Glutamatergic neuron (in vitro differentiated cells): ENCODE results near the gene FMO4. TPM values are rescaled to one million over a fixed set of nuclear protein-coding genes. Genes with fewer than 3 reads are reported as not detected.
"Not testable (repeated sequence)": the region's sequence is repeated elsewhere in the genome, so short reads cannot be mapped to it uniquely, and the experiment has no call there.

Source experiments
- DNase-seq: peaks from one replicate; pipeline ENCODE4 v3.0.0; 2022
- H3K27ac Mint-ChIP-seq: one replicate; pipeline ENCODE4 v1.8.0; 2020; ENCODE audit warnings: mild to moderate bottlenecking, mixed read lengths, inconsistent platforms; ENCODE audit not compliant: unreplicated experiment
- H3K27me3 Mint-ChIP-seq: one replicate; pipeline ENCODE4 v1.8.0; 2020; ENCODE audit warnings: mild to moderate bottlenecking, moderate library complexity, mixed read lengths, inconsistent platforms; ENCODE audit not compliant: unreplicated experiment
- H3K36me3 Mint-ChIP-seq: one replicate; pipeline ENCODE4 v1.8.0; 2020; ENCODE audit warnings: mild to moderate bottlenecking, mixed read lengths, inconsistent platforms; ENCODE audit not compliant: unreplicated experiment
- H3K4me1 Mint-ChIP-seq: one replicate; pipeline ENCODE4 v1.8.0; 2020; ENCODE audit warnings: mild to moderate bottlenecking, low read depth, mixed read lengths, inconsistent platforms; ENCODE audit not compliant: unreplicated experiment
- H3K4me3 Mint-ChIP-seq: one replicate; pipeline ENCODE4 v1.8.0; 2020; ENCODE audit warnings: mild to moderate bottlenecking, mixed read lengths, inconsistent platforms; ENCODE audit not compliant: unreplicated experiment
- H3K9me3 Mint-ChIP-seq: one replicate; pipeline ENCODE4 v1.8.0; 2020; ENCODE audit warnings: mild to moderate bottlenecking, moderate library complexity, mixed read lengths, inconsistent platforms; ENCODE audit not compliant: unreplicated experiment
- total RNA-seq: library from RNA; stranded (reverse); fragmentation: NEBNext Ultra II Directional; extraction: Animal tissue kit (Norgen Biotek cat#: 25700); gene quantifications from one replicate; pipeline ENCODE4 v1.2.1, GENCODE V29; 2021; ENCODE audit not compliant: unreplicated experiment
- TF ChIP-seq, protein P1 (sequence below): fragments of 200-600 bp; sonication (generic); IDR thresholded peaks from one replicate; pipeline ENCODE4 v1.5.0; 2021; ENCODE audit not compliant: partially characterized antibody, unreplicated experiment

Gene FMO4
- total RNA-seq, 1 donor from 2014 or later, result 0.56 TPM

DNA sequence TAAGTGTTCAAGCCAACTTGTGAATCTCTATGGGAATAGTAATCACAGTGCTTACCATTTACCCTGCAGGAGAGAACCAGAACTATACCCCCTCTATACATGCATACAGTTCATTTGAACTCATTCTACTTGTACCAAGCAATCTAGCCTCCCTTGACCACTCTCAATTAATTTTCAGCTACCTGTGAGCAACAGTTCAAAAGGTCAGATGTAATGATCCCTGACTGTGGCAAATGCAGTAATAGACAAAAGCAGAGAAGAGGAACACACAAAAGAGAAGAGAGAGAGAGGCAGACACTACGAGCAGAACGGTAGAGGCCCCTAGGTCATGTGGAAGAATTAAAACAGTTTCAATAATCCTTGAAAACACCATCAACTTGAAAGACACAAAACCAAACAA lies 52.8 kb downstream of the FMO4 start:
- Mint-ChIP-seq H3K27ac (no peak overlapping the region), H3K4me1 (no peaks in the 10 kb centered on the region), H3K27me3 (peaks cover under 1% of the 10 kb centered on the region), H3K9me3 (peaks cover 9% of the 10 kb centered on the region), H3K36me3 (peaks cover under 1% of the 10 kb centered on the region), H3K4me3 (no peak overlapping the region)
- no peak for DNase-seq
- TF ChIP-seq, protein P1, sequence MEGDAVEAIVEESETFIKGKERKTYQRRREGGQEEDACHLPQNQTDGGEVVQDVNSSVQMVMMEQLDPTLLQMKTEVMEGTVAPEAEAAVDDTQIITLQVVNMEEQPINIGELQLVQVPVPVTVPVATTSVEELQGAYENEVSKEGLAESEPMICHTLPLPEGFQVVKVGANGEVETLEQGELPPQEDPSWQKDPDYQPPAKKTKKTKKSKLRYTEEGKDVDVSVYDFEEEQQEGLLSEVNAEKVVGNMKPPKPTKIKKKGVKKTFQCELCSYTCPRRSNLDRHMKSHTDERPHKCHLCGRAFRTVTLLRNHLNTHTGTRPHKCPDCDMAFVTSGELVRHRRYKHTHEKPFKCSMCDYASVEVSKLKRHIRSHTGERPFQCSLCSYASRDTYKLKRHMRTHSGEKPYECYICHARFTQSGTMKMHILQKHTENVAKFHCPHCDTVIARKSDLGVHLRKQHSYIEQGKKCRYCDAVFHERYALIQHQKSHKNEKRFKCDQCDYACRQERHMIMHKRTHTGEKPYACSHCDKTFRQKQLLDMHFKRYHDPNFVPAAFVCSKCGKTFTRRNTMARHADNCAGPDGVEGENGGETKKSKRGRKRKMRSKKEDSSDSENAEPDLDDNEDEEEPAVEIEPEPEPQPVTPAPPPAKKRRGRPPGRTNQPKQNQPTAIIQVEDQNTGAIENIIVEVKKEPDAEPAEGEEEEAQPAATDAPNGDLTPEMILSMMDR, result no peak

DNA sequence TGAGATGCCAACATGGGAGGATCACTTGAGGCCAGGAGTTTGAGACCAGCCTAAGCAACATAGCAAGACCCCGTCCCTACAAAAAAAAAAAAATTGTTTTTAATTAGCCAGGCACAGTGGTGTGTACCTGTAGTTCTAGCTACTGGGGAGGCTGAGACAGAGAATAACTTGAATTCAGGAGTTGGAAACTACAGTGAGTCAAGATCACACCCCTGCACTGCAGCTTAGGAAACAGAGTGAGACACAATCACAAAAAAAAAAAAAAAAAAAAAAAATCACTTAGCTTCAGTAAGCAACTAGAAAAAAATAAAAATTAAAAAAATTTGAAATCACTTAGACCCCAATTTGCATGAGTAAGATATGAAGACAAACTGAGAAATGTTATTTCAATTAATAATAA lies 53.5 kb downstream of the FMO4 start:
- Mint-ChIP-seq H3K4me1 (no peaks in the 10 kb centered on the region), H3K27ac (no peak overlapping the region), H3K9me3 (peaks cover 5% of the 10 kb centered on the region), H3K27me3 (peaks cover 4% of the 10 kb centered on the region), H3K4me3 (no peak overlapping the region), H3K36me3 (peaks cover 5% of the 10 kb centered on the region)
- DNase-seq, result no peak
- TF ChIP-seq, protein P1, result no peak

DNA sequence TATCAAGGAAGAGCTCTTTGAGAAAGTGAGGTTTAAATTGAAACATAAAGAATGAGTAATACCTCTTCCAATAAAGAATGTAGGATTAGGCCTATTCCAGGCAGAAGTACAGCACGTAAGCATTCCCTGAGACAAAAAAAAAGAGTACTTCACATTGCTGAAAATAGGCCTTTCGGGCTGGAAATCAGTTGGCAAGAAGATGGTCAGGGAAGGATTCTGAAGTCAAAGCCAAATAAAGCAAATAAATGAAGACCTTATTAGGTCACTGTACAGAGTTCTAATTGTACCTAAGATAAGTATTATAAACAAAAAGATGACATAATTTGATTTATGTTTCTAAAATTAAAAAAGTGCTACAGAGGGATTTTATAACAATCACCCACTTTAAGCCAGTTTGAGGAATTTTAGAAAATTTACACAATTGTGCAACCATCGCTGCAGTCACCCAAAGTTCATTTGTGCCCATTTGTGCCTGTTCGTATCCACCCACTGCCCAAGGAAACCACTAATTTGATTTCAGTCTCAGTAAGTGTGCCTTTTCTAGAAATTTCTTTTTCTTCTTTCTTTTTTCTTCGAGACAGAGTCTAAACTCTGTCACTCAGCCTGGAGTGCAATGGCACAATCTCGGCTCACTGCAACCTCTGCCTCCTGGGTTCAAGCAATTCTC lies 58.6 kb downstream of the FMO4 start:
- H3K27me3 Mint-ChIP-seq, result peaks cover 4% of the 10 kb centered on the region
- no peak overlapping the region for H3K27ac Mint-ChIP-seq
- H3K4me1 Mint-ChIP-seq, result no peaks in the 10 kb centered on the region
- peaks cover 2% of the 10 kb centered on the region for H3K9me3 Mint-ChIP-seq
- TF ChIP-seq, protein P1, result no peak
- H3K4me3 Mint-ChIP-seq, result no peak overlapping the region
- DNase-seq, result no peak
- H3K36me3 Mint-ChIP-seq, result peaks cover 5% of the 10 kb centered on the region

DNA sequence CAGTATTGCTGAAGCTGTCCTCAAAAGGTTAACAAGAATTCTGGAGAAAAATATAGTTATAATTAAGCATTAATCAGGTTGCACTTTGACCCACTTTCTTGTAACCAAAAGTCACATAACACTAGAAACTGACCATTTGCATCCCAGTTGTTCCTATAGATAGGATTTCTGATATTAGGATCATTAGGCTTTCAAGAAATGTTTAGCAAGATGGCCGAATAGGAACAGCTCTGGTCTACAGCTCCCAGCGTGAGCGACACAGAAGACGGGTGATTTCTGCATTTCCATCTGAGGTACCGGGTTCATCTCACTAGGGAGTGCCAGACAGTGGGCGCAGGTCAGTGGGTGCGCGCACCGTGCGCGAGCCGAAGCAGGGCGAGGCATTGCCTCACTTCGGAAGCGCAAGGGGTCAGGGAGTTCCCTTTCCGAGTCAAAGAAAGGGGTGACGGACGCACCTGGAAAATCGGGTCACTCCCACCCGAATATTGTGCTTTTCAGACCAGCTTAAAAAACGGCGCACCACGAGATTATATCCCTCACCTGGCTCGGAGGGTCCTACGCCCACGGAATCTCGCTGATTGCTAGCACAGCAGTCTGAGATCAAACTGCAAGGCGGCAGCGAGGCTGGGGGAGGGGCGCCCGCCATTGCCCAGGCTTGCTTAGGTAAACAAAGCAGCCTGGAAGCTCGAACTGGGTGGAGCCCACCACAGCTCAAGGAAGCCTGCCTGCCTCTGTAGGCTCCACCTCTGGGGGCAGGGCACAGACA lies 59.6 kb downstream of the FMO4 start:
- DNase-seq, H3K27ac Mint-ChIP-seq: not testable (repeated sequence)

DNA sequence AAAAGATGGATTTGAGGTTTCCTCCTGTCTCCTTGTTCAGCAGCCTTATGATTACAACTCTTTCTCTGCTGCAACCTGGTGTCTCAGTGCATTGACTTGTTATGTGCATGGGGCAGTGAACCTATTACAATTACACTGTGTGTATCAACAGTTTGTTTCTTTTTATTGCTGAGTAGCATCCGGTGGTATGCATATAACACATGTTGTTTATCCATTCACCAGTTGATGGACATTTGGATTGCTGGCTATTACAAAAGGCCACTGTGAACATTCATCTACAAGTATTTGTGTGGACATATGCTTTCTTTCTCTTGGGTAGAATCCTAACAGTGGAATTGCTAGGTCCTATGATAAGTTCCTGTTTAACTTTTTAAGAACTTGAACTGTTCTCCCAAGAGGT lies 65.9 kb downstream of the FMO4 start:
- TF ChIP-seq, protein P1, result no peak
- DNase-seq, result no peak
- Mint-ChIP-seq H3K27me3 (peaks cover 4% of the 10 kb centered on the region), H3K27ac (no peak overlapping the region), H3K36me3 (peaks cover 7% of the 10 kb centered on the region), H3K9me3 (peaks cover 2% of the 10 kb centered on the region), H3K4me1 (no peaks in the 10 kb centered on the region), H3K4me3 (no peak overlapping the region)

More for the DNA sequence above, 59.6 kb downstream of the FMO4 start:
- not testable (repeated sequence) for H3K4me3 Mint-ChIP-seq, H3K27me3 Mint-ChIP-seq, H3K4me1 Mint-ChIP-seq, H3K9me3 Mint-ChIP-seq, H3K36me3 Mint-ChIP-seq
